Lung (tissue), 12 donors: Measurements from ENCODE around the gene NUCB2. TPM values are rescaled to one million over a fixed set of nuclear protein-coding genes. Genes with fewer than 3 reads are reported as not detected.
"Not testable (repeated sequence)": the region's sequence is repeated elsewhere in the genome, so short reads cannot be mapped to it uniquely, and the experiment has no call there.

Experiments
- ATAC-seq: fragments of 200-7000 bp; cut with Tn5 transposase; one replicate; pipeline ENCODE4 v1.9.1; 2020; ENCODE audit warnings: moderate number of reproducible peaks; ENCODE audit not compliant: insufficient read depth, low FRiP score
- DNase-seq, 3 donors: peaks; one replicate each; pipeline ENCODE4 v3.0.0-alpha.2; 2013 to 2017
- H3K27ac ChIP-seq, 2 donors: one replicate each; pipeline ENCODE4 v1.5.1; 2013; ENCODE audit warnings: mild to moderate bottlenecking in 2 of 2, moderate library complexity in 2 of 2, control low read depth in 1 of 2, inconsistent platforms in 1 of 2, low read depth in 1 of 2, low read length in 1 of 2
- H3K27me3 ChIP-seq, 3 donors: one replicate each; pipeline ENCODE4 v1.5.1; 2013; ENCODE audit warnings: low read length in 2 of 3; ENCODE audit not compliant: control insufficient read depth in 3 of 3, insufficient read depth in 3 of 3
- H3K36me3 ChIP-seq, 4 donors: one replicate each; pipeline ENCODE4 v1.5.1; 2013; ENCODE audit warnings: low read length in 4 of 4, mild to moderate bottlenecking in 1 of 4, moderate library complexity in 1 of 4; ENCODE audit not compliant: control insufficient read depth in 4 of 4, insufficient read depth in 4 of 4
- H3K4me1 ChIP-seq, 5 donors: one replicate each; pipeline ENCODE4 v1.5.1; 2013; ENCODE audit warnings: low read length in 5 of 5, mild to moderate bottlenecking in 2 of 5, moderate library complexity in 1 of 5; ENCODE audit not compliant: control insufficient read depth in 5 of 5, insufficient read depth in 5 of 5
- H3K4me3 ChIP-seq: one replicate; pipeline ENCODE4 v1.5.1; 2013; ENCODE audit warnings: mild to moderate bottlenecking, control low read depth, moderate library complexity
- H3K9ac ChIP-seq, 2 donors: one replicate each; pipeline ENCODE4 v1.5.1; 2013; ENCODE audit warnings: low read length in 2 of 2, control low read depth in 1 of 2; ENCODE audit not compliant: insufficient read depth in 1 of 2
- H3K9me3 ChIP-seq, 4 donors: one replicate each; pipeline ENCODE4 v1.5.1; 2013; ENCODE audit warnings: low read length in 3 of 4, mild to moderate bottlenecking in 1 of 4, moderate library complexity in 1 of 4; ENCODE audit not compliant: control insufficient read depth in 4 of 4, insufficient read depth in 3 of 4
- CTCF ChIP-seq: IDR thresholded peaks from 2 replicates; pipeline ENCODE4 v1.5.1; 2012; ENCODE audit warnings: mild to moderate bottlenecking; ENCODE audit errors: control extremely low read depth, extremely low read depth
- WGBS, 2 donors: extraction: QIAGEN DNeasy Blood & Tissue Kit; methylation state at CpG; one replicate each; pipeline ENCODE4 v1.1.7; 2013; 5-methylcytosine and 5-hydroxymethylcytosine counted together
- polyA plus RNA-seq, 2 donors: library from polyadenylated mRNA; stranded (reverse); fragments of 200-250 nt; gene quantifications; one replicate each; pipeline ENCODE4 v1.2.1, GENCODE V29; 2013
- total RNA-seq, 2 donors: library from RNA; depleted of rRNA in 1 of 2; stranded (reverse); fragments of >200 nt in 1 of 2; gene quantifications; one replicate each; pipeline ENCODE4 v1.2.1, GENCODE V29; 2014 to 2021
- donor health status: control.
- donor health status: control.
- donor health status: Bipolar disorder and iron deficiency.
- donor health status: healthy.
- donor health status: DM: yes; HTN: yes; CAD: no.

The NUCB2 gene
- total and polyA plus RNA-seq, 4 donors, result 73.6 to 136 (median 116) TPM

- 35 to 54% methylated on average over 3 of the region's 3 CpGs for WGBS, 2 donors
- no peak for DNase-seq
- ATAC-seq, result no peak
Measured at GRCh38 chr11:17230867-17231851, 45.4 kb upstream of the NUCB2 start.

GRCh38 chr11:17233101-17233500 is 43.4 kb upstream of the NUCB2 start:
- no peak for DNase-seq
- no peaks in the 10 kb centered on the region for H3K27me3 ChIP-seq
- H3K36me3 ChIP-seq, result peaks cover 0 to 4% (median 0%) of the 10 kb centered on the region in 4 donors
- no peak for ATAC-seq
- no peaks in the 10 kb centered on the region for H3K9me3 ChIP-seq
- no peak overlapping the region for H3K9ac ChIP-seq
- no peak for TF ChIP-seq CTCF
- H3K27ac ChIP-seq, result no peak overlapping the region
- no peak overlapping the region for H3K4me3 ChIP-seq
- H3K4me1 ChIP-seq, result no peaks in the 10 kb centered on the region

More at GRCh38 chr11:17230867-17231851, 45.4 kb upstream of the NUCB2 start:
- Histone ChIP-seq H3K9me3 (no peaks in the 10 kb centered on the region), H3K9ac (no peak overlapping the region), H3K4me1 (no peaks in the 10 kb centered on the region), H3K27me3 (no peaks in the 10 kb centered on the region), H3K4me3 (no peak overlapping the region), H3K27ac (no peak overlapping the region), H3K36me3 (peaks cover 0 to 4% (median 0%) of the 10 kb centered on the region in 4 donors)
- TF ChIP-seq CTCF, result no peak

GRCh38 chr11:17238377-17238776 is 38.2 kb upstream of the NUCB2 start:
- no peak overlapping the region for H3K27ac ChIP-seq
- no peak for ATAC-seq
- WGBS, 2 donors, result 60 to 63% methylated on average over 3 of the region's 3 CpGs

GRCh38 chr11:17239927-17240326 is 36.6 kb upstream of the NUCB2 start:
- not testable (repeated sequence) for H3K27me3 ChIP-seq, H3K27ac ChIP-seq, H3K9me3 ChIP-seq, DNase-seq, H3K36me3 ChIP-seq, ATAC-seq, H3K9ac ChIP-seq, H3K4me1 ChIP-seq, H3K4me3 ChIP-seq
- WGBS, 2 donors, result 78 to 85% methylated on average over 4 of the region's 4 CpGs

More at GRCh38 chr11:17238377-17238776, 38.2 kb upstream of the NUCB2 start:
- DNase-seq, result no peak
- no peak for TF ChIP-seq CTCF
- Histone ChIP-seq H3K9me3 (no peaks in the 10 kb centered on the region), H3K9ac (no peak overlapping the region), H3K36me3 (no peaks in the 10 kb centered on the region), H3K4me3 (no peak overlapping the region), H3K27me3 (peaks cover 0 to 3% (median 0%) of the 10 kb centered on the region in 3 donors), H3K4me1 (no peaks in the 10 kb centered on the region)
